Measurements from ENCODE around the gene LRRC2. TPM values are rescaled to one million over a fixed set of nuclear protein-coding genes. Genes with fewer than 3 reads are reported as not detected.

LRRC2 gene
- polyA plus RNA-seq, 3 donors = not detected

DNA sequence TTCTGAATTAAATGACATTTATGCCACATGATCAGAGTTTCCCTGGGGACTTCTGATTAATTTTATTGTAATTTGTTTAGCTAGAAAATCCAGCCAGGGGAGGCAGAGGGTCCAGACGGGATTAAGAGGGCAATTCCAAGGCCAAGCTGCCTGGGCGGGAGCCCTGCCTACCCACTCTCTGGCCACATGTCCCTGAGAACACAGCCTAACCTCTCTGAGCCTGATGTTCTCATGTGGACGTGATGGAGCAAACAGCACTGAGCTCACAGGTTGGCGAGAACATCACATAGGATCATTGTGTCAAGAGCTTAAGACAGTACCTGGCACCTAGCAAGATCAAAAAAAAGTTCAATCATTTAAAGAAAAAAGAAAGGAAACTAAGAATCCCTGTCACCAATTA is 1.0 kb downstream of the LRRC2 start:
- peak overlapping the region; percentile 58 for H3K4me2 ChIP-seq (replicated peaks; ENCODE audit: extremely low read depth, low read length, poor library complexity, severe bottlenecking)
- peaks cover 39 to 56% (median 47%) of the 10 kb centered on the region in 3 donors for H3K27me3 Mint-ChIP-seq (ENCODE audit: low read depth in 3 of 3)

DNA sequence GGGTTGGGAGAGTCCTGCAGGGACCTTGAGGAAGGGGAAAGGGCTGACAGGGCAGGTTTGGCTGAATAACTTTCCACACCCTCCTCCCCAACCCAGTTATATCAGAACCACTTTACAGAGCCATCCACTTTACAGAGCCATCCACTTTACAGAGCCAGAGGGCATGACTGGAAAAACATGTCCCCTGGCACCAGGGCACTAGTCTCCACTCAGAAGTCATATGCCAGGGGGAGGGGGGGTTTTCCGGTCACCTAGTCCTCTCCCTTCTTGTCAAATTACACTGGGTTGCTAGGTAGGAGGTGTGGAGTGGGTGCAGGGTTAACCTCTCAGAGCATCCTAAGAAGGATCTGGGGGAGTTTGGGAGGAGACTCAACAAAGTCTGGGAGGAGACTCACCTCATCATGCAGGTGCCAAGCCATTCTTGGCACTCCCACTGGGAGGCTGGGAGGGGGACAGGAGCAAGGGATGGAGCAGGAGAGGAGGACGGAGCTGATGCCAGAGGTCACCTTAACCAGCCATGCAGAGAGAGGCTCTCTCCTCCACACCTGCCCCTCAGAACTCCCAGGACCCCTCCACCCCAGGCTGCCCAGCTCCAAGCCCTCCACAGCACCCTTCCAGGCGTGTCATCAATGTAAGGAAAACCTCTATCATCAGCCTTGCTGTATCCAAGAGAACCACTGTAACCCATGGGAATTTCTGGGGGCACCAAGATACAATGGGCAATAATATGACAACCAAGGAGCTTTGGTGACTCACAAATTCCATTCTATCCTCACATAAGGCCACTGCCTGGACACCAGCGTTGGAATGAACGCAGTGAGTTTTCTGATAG is 1.7 kb downstream of the LRRC2 start:
- Mint-ChIP-seq H3K27ac (no peak overlapping the region), H3K4me1 (peaks cover 12% of the 10 kb centered on the region), H3K9me3 (peaks cover 0 to 6% (median 4%) of the 10 kb centered on the region in 7 donors), H3K4me3 (peak overlapping the region in 1 of 2 donors; percentile 85), H3K27me3 (ENCODE audit: low read depth in 3 of 3) (peaks cover 39 to 55% (median 47%) of the 10 kb centered on the region in 3 donors), H3K36me3 (no peaks in the 10 kb centered on the region)
- H3K4me3 ChIP-seq (replicated peaks in 1 of 3; ENCODE audit: low read depth in 2 of 3, low read length in 3 of 3) = no peak overlapping the region
- H3K27me3 ChIP-seq (ENCODE audit: control insufficient read depth in 2 of 2, insufficient read depth in 2 of 2, low read length in 2 of 2) = peaks cover 25 to 34% of the 10 kb centered on the region in 2 donors
- H3K9ac ChIP-seq (ENCODE audit: insufficient read depth, low read length, poor library complexity, severe bottlenecking) = no peak overlapping the region
- H3K27ac ChIP-seq (ENCODE audit: low read depth in 1 of 2, low read length in 2 of 2) = no peak overlapping the region
- DNase-seq = no peak
- no peaks in the 10 kb centered on the region for H3K79me2 ChIP-seq (ENCODE audit: insufficient read depth, low read length)
- H3K36me3 ChIP-seq (replicated peaks in 1 of 2; ENCODE audit: control insufficient read depth in 1 of 2, insufficient read depth in 2 of 2, low read length in 2 of 2) = no peaks in the 10 kb centered on the region
- WGBS (ENCODE audit: insufficient coverage) = 100% methylated on average over 1 of the region's 5 CpGs
- no peaks in the 10 kb centered on the region for H3K9me3 ChIP-seq (replicated peaks in 1 of 2; ENCODE audit: control insufficient read depth in 1 of 2, insufficient read depth in 1 of 2, low read length in 2 of 2)
- no peaks in the 10 kb centered on the region for H4K20me1 ChIP-seq (ENCODE audit: insufficient read depth, low read length)
- intact Hi-C loops (cut with micrococcal nuclease) = no loop called here
- TF ChIP-seq, protein P1, sequence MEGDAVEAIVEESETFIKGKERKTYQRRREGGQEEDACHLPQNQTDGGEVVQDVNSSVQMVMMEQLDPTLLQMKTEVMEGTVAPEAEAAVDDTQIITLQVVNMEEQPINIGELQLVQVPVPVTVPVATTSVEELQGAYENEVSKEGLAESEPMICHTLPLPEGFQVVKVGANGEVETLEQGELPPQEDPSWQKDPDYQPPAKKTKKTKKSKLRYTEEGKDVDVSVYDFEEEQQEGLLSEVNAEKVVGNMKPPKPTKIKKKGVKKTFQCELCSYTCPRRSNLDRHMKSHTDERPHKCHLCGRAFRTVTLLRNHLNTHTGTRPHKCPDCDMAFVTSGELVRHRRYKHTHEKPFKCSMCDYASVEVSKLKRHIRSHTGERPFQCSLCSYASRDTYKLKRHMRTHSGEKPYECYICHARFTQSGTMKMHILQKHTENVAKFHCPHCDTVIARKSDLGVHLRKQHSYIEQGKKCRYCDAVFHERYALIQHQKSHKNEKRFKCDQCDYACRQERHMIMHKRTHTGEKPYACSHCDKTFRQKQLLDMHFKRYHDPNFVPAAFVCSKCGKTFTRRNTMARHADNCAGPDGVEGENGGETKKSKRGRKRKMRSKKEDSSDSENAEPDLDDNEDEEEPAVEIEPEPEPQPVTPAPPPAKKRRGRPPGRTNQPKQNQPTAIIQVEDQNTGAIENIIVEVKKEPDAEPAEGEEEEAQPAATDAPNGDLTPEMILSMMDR (IDR thresholded peaks at IDR 0.05) = no peak
- H3K4me2 ChIP-seq (replicated peaks; ENCODE audit: extremely low read depth, low read length, poor library complexity, severe bottlenecking) = no peak overlapping the region
- H3K4me1 ChIP-seq (ENCODE audit: control insufficient read depth in 1 of 2, insufficient read depth in 2 of 2, low read length in 2 of 2) = peaks cover 8 to 12% of the 10 kb centered on the region in 2 donors
- no peak overlapping the region for H2AFZ ChIP-seq (ENCODE audit: insufficient read depth, low read depth, low read length, poor library complexity, severe bottlenecking)

More for the DNA sequence above, 1.0 kb downstream of the LRRC2 start:
- H3K4me3 Mint-ChIP-seq = peak overlapping the region in 1 of 2 donors; percentile 85
- no peaks in the 10 kb centered on the region for H3K9me3 ChIP-seq (replicated peaks in 1 of 2; ENCODE audit: control insufficient read depth in 1 of 2, insufficient read depth in 1 of 2, low read length in 2 of 2)
- no peak overlapping the region for H3K4me3 ChIP-seq (replicated peaks in 1 of 3; ENCODE audit: low read depth in 2 of 3, low read length in 3 of 3)
- H3K27ac ChIP-seq (ENCODE audit: low read depth in 1 of 2, low read length in 2 of 2) = no peak overlapping the region
- H2AFZ ChIP-seq (ENCODE audit: insufficient read depth, low read depth, low read length, poor library complexity, severe bottlenecking) = peak overlapping the region; percentile 68
- H3K79me2 ChIP-seq (ENCODE audit: insufficient read depth, low read length) = no peaks in the 10 kb centered on the region
- H3K36me3 Mint-ChIP-seq = no peaks in the 10 kb centered on the region
- no peaks in the 10 kb centered on the region for H3K36me3 ChIP-seq (replicated peaks in 1 of 2; ENCODE audit: control insufficient read depth in 1 of 2, insufficient read depth in 2 of 2, low read length in 2 of 2)
- H3K9me3 Mint-ChIP-seq = peaks cover 0 to 6% (median 4%) of the 10 kb centered on the region in 7 donors
- peaks cover 12% of the 10 kb centered on the region for H3K4me1 Mint-ChIP-seq
- WGBS (ENCODE audit: insufficient coverage) = 100% methylated on average over 2 of the region's 4 CpGs
- intact Hi-C loops (cut with micrococcal nuclease) = no loop called here
- peaks cover 25 to 34% of the 10 kb centered on the region in 2 donors for H3K27me3 ChIP-seq (ENCODE audit: control insufficient read depth in 2 of 2, insufficient read depth in 2 of 2, low read length in 2 of 2)
- H3K4me1 ChIP-seq (ENCODE audit: control insufficient read depth in 1 of 2, insufficient read depth in 2 of 2, low read length in 2 of 2) = peaks cover 8 to 12% of the 10 kb centered on the region in 2 donors
- TF ChIP-seq, protein P1 (IDR thresholded peaks at IDR 0.05) = no peak
- no peak overlapping the region for H3K27ac Mint-ChIP-seq
- no peak overlapping the region for H3K9ac ChIP-seq (ENCODE audit: insufficient read depth, low read length, poor library complexity, severe bottlenecking)
- no peaks in the 10 kb centered on the region for H4K20me1 ChIP-seq (ENCODE audit: insufficient read depth, low read length)
- DNase-seq = no peak

Data from CD14-positive monocyte (primary cell).